T47D (cell line): Measurements from ENCODE around the gene PTK6.
A peak's percentile ranks its signal among the peaks of the same experiment; 100 is the strongest.

Experiments
- DNase-seq, 2 experiments: peaks; one replicate each; pipeline versions ENCODE4 v3.0.0 to v3.0.0-alpha.2; 2011 to 2012; ENCODE audit warnings: low read depth in 1 of 2, low spot score in 1 of 2
- JUND ChIP-seq: IDR thresholded peaks from 2 replicates; pipeline ENCODE4 v1.6.1; 2012; ENCODE audit warnings: low read depth
- in situ Hi-C: cut with HindIII; loops from 2 replicates; pipeline ENCODE4 v1.10.0; 2016; ENCODE audit warnings: low sequenced_read_pairs, low pct_unique_long_range_greater_than_20kb

The PTK6 gene

GRCh38 chr20:63531686-63532448 lies 5.3 kb downstream of the PTK6 start:
- no peak for TF ChIP-seq JUND
- in situ Hi-C loops: no loop called here
- DNase-seq: no peak

GRCh38 chr20:63530788-63531160 lies 6.4 kb downstream of the PTK6 start:
- DNase-seq: no peak
- in situ Hi-C loops: no loop called here
- no peak for TF ChIP-seq JUND

- in situ Hi-C loops: no loop called here
- DNase-seq: no peak
- TF ChIP-seq JUND: no peak
These were observed 7.1 kb downstream of the PTK6 start for GRCh38 chr20:63529861-63530787.

GRCh38 chr20:63529180-63529860 lies 7.9 kb downstream of the PTK6 start:
- no peak for DNase-seq
- no peak for TF ChIP-seq JUND
- in situ Hi-C loops: no loop called here

- no peak for DNase-seq
- no peak for TF ChIP-seq JUND
- in situ Hi-C loops: no loop called here
These were observed 10.0 kb downstream of the PTK6 start for GRCh38 chr20:63527184-63527583.

GRCh38 chr20:63525971-63526370 lies 11.2 kb downstream of the PTK6 start:
- DNase-seq: peak in 1 of 2 experiments; percentile 46
- TF ChIP-seq JUND: no peak
- in situ Hi-C loops: no loop called here

GRCh38 chr20:63525185-63525584 lies 12.0 kb downstream of the PTK6 start:
- in situ Hi-C loops: no loop called here
- TF ChIP-seq JUND: no peak
- no peak for DNase-seq

- TF ChIP-seq JUND: no peak
- no peak for DNase-seq
- in situ Hi-C loops: no loop called here
These were observed 14.1 kb downstream of the PTK6 start for GRCh38 chr20:63522981-63523611.

- in situ Hi-C loops: no loop called here
These were observed 14.9 kb downstream of the PTK6 start for GRCh38 chr20:63522091-63522868.

GRCh38 chr20:63521602-63522001 lies 15.6 kb downstream of the PTK6 start:
- DNase-seq: no peak
- in situ Hi-C loops: no loop called here
- TF ChIP-seq JUND: no peak

More at GRCh38 chr20:63522091-63522868, 14.9 kb downstream of the PTK6 start:
- no peak for TF ChIP-seq JUND
- DNase-seq: no peak

GRCh38 chr20:63520934-63521601 lies 16.1 kb downstream of the PTK6 start:
- in situ Hi-C loops: no loop called here
- peak; percentile 91 to 93 for DNase-seq

More at GRCh38 chr20:63520934-63521601, 16.1 kb downstream of the PTK6 start:
- TF ChIP-seq JUND: no peak
